Natural killer cell (primary cell): ENCODE results near the gene TAOK2. TPM values are rescaled to one million over a fixed set of nuclear protein-coding genes. Genes with fewer than 3 reads are reported as not detected.
A peak's percentile ranks its signal among the peaks of the same experiment; 100 is the strongest.

Experiments used
- ATAC-seq, 3 donors: fragments of 150-1000 bp in 2 of 3; fragments of 200-7000 bp in 1 of 3; cut with Tn5 transposase; 1 replicate in 1 of 3; 2 replicates in 2 of 3; pipeline ENCODE4 v1.10.0; 2021; ENCODE audit warnings: mild to moderate bottlenecking in 2 of 3, moderate library complexity in 2 of 3
- DNase-seq, 2 donors: peaks; one replicate each; pipeline versions ENCODE4 v3.0.0 to v3.0.0-alpha.2; 2013 to 2021; ENCODE audit warnings: mixed read lengths in 1 of 2
- H3K27ac ChIP-seq: one replicate; pipeline ENCODE4 v1.5.1; 2013; ENCODE audit warnings: mild to moderate bottlenecking, low read length
- H3K27me3 ChIP-seq: one replicate; pipeline ENCODE4 v1.6.1; 2013; ENCODE audit warnings: low read length; ENCODE audit not compliant: control insufficient read depth, insufficient read depth
- H3K36me3 ChIP-seq: one replicate; pipeline ENCODE4 v1.6.1; 2013; ENCODE audit warnings: low read length; ENCODE audit not compliant: control insufficient read depth, insufficient read depth
- H3K4me1 ChIP-seq: one replicate; pipeline ENCODE4 v1.6.1; 2013; ENCODE audit warnings: low read length; ENCODE audit not compliant: control insufficient read depth, insufficient read depth
- H3K4me3 ChIP-seq: one replicate; pipeline ENCODE4 v1.5.1; 2013; ENCODE audit warnings: low read length
- H3K9me3 ChIP-seq: one replicate; pipeline ENCODE4 v1.6.1; 2013; ENCODE audit warnings: low read length; ENCODE audit not compliant: control insufficient read depth, insufficient read depth
- H3K27ac Mint-ChIP-seq, 2 donors: one replicate each; pipeline ENCODE4 v1.8.0; 2022; ENCODE audit warnings: mild to moderate bottlenecking in 2 of 2, mixed read lengths in 2 of 2, moderate library complexity in 1 of 2
- H3K27me3 Mint-ChIP-seq, 2 donors: one replicate each; pipeline ENCODE4 v1.8.0; 2022; ENCODE audit warnings: low read depth in 2 of 2, mixed read lengths in 2 of 2
- H3K36me3 Mint-ChIP-seq: one replicate; pipeline ENCODE4 v1.8.0; 2022; ENCODE audit warnings: mixed read lengths
- H3K4me1 Mint-ChIP-seq, 2 donors: one replicate each; pipeline ENCODE4 v1.8.0; 2022; ENCODE audit warnings: mixed read lengths in 2 of 2
- H3K4me3 Mint-ChIP-seq: one replicate; pipeline ENCODE4 v1.8.0; 2022; ENCODE audit warnings: mild to moderate bottlenecking, moderate library complexity, mixed read lengths
- H3K9me3 Mint-ChIP-seq, 2 donors: one replicate each; pipeline ENCODE4 v1.8.0; 2022; ENCODE audit warnings: mixed read lengths in 2 of 2
- WGBS: methylation state at CpG from one replicate; pipeline ENCODE4 v1.1.7; 2013; ENCODE audit warnings: missing lambda C conversion rate; ENCODE audit not compliant: insufficient coverage; 5-methylcytosine and 5-hydroxymethylcytosine counted together
- intact Hi-C: fragments of 100-400 bp; cut with micrococcal nuclease; formaldehyde crosslinking; loops from one replicate; pipeline ENCODE4 v1.14.2; 2022
- total RNA-seq, 4 donors: library from RNA; stranded (reverse); fragments of 120-200 nt in 1 of 4; gene quantifications; one replicate each; pipeline versions ENCODE4 v1.2.3 to v1.2.4, GENCODE V29; 2013 to 2022
- TF ChIP-seq, protein P1 (sequence below): fragments of 200-600 bp; IDR thresholded peaks from one replicate; pipeline ENCODE4 v1.8.0; 2022; ENCODE audit warnings: antibody characterized with exemption

The TAOK2 gene
- total RNA-seq, 3 donors from 2014 or later (not counting 1 experiment from before 2014, with no cell fraction given): 35.3 to 42.8 (median 41.5) TPM

- H3K36me3 ChIP-seq: peaks cover 29% of the 10 kb centered on the region
- H3K27ac Mint-ChIP-seq: no peak overlapping the region
- WGBS: 87% methylated on average over 7 of the region's 7 CpGs
Measured at GRCh38 chr16:29992344-29992967, 18.8 kb downstream of the TAOK2 start.

GRCh38 chr16:29993191-29993902 lies 19.7 kb downstream of the TAOK2 start:
- no peak overlapping the region for H3K4me3 Mint-ChIP-seq
- DNase-seq (no peak), ATAC-seq (no peak)
- Histone ChIP-seq H3K4me1 (peaks cover 20% of the 10 kb centered on the region), H3K4me3 (no peak overlapping the region), H3K27ac (no peak overlapping the region), H3K9me3 (no peaks in the 10 kb centered on the region), H3K36me3 (peaks cover 22% of the 10 kb centered on the region), H3K27me3 (no peaks in the 10 kb centered on the region)
- 95% methylated on average over 25 of the region's 25 CpGs for WGBS
- H3K36me3 Mint-ChIP-seq: no peaks in the 10 kb centered on the region
- peaks cover 13 to 35% of the 10 kb centered on the region in 2 donors for H3K4me1 Mint-ChIP-seq
- TF ChIP-seq, protein P1, sequence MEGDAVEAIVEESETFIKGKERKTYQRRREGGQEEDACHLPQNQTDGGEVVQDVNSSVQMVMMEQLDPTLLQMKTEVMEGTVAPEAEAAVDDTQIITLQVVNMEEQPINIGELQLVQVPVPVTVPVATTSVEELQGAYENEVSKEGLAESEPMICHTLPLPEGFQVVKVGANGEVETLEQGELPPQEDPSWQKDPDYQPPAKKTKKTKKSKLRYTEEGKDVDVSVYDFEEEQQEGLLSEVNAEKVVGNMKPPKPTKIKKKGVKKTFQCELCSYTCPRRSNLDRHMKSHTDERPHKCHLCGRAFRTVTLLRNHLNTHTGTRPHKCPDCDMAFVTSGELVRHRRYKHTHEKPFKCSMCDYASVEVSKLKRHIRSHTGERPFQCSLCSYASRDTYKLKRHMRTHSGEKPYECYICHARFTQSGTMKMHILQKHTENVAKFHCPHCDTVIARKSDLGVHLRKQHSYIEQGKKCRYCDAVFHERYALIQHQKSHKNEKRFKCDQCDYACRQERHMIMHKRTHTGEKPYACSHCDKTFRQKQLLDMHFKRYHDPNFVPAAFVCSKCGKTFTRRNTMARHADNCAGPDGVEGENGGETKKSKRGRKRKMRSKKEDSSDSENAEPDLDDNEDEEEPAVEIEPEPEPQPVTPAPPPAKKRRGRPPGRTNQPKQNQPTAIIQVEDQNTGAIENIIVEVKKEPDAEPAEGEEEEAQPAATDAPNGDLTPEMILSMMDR: no peak
- intact Hi-C loops: no loop called here
- no peaks in the 10 kb centered on the region for H3K27me3 Mint-ChIP-seq
- peak overlapping the region in 1 of 2 donors; percentile 97 for H3K27ac Mint-ChIP-seq
- no peaks in the 10 kb centered on the region for H3K9me3 Mint-ChIP-seq

More at GRCh38 chr16:29992344-29992967, 18.8 kb downstream of the TAOK2 start:
- H3K9me3 Mint-ChIP-seq: no peaks in the 10 kb centered on the region
- no peak overlapping the region for H3K27ac ChIP-seq
- peaks cover 20% of the 10 kb centered on the region for H3K4me1 ChIP-seq
- H3K27me3 Mint-ChIP-seq: no peaks in the 10 kb centered on the region
- H3K36me3 Mint-ChIP-seq: no peaks in the 10 kb centered on the region
- H3K27me3 ChIP-seq: no peaks in the 10 kb centered on the region
- no peaks in the 10 kb centered on the region for H3K9me3 ChIP-seq
- H3K4me3 Mint-ChIP-seq: peak overlapping the region; percentile 68
- no peak overlapping the region for H3K4me3 ChIP-seq
- ATAC-seq: no peak
- TF ChIP-seq, protein P1: no peak
- intact Hi-C loops: no loop called here
- no peak for DNase-seq
- H3K4me1 Mint-ChIP-seq: peaks cover 13 to 41% of the 10 kb centered on the region in 2 donors

GRCh38 chr16:29993903-29994599 lies 20.4 kb downstream of the TAOK2 start:
- Histone ChIP-seq H3K27me3 (no peaks in the 10 kb centered on the region), H3K9me3 (no peaks in the 10 kb centered on the region), H3K4me3 (no peak overlapping the region), H3K27ac (no peak overlapping the region), H3K36me3 (peaks cover 17% of the 10 kb centered on the region), H3K4me1 (peaks cover 20% of the 10 kb centered on the region)
- TF ChIP-seq, protein P1: no peak
- Mint-ChIP-seq H3K4me3 (peak overlapping the region; percentile 33), H3K27me3 (no peaks in the 10 kb centered on the region), H3K36me3 (no peaks in the 10 kb centered on the region), H3K9me3 (no peaks in the 10 kb centered on the region), H3K4me1 (peaks cover 13 to 34% of the 10 kb centered on the region in 2 donors), H3K27ac (peak overlapping the region in 1 of 2 donors; percentile 97)
- ATAC-seq (no peak), DNase-seq (no peak)
- WGBS: 95% methylated on average over 9 of the region's 9 CpGs
- intact Hi-C loops: no loop called here
